Central memory CD8-positive, alpha-beta T cell (primary cell): ENCODE data around the gene NPTX2.

ENCODE experiments used
- ATAC-seq: fragments of 150-1000 bp; cut with Tn5 transposase; replicated peaks from 2 replicates; pipeline ENCODE4 v1.10.0; 2022; ENCODE audit warnings: mild to moderate bottlenecking, moderate FRiP score, moderate number of reproducible peaks; ENCODE audit not compliant: poor library complexity, severe bottlenecking; ENCODE audit errors: extremely low read depth
- DNase-seq, 2 donors: peaks; one replicate each; pipeline ENCODE4 v3.0.0; 2021; ENCODE audit warnings: low spot score in 2 of 2
- H3K27ac Mint-ChIP-seq: one replicate; pipeline ENCODE4 v1.8.0; 2022; ENCODE audit warnings: low read depth, mild to moderate bottlenecking, moderate library complexity, mixed read lengths
- H3K27me3 Mint-ChIP-seq: one replicate; pipeline ENCODE4 v1.8.0; 2022; ENCODE audit warnings: mixed read lengths
- H3K36me3 Mint-ChIP-seq: one replicate; pipeline ENCODE4 v1.8.0; 2022; ENCODE audit warnings: mild to moderate bottlenecking, moderate library complexity, mixed read lengths; ENCODE audit not compliant: insufficient read depth
- H3K4me1 Mint-ChIP-seq: one replicate; pipeline ENCODE4 v1.8.0; 2022; ENCODE audit warnings: mixed read lengths
- H3K4me3 Mint-ChIP-seq: one replicate; pipeline ENCODE4 v1.8.0; 2022; ENCODE audit warnings: mild to moderate bottlenecking, moderate library complexity, mixed read lengths
- H3K9me3 Mint-ChIP-seq: one replicate; pipeline ENCODE4 v1.8.0; 2022; ENCODE audit warnings: mixed read lengths

NPTX2 gene

DNA sequence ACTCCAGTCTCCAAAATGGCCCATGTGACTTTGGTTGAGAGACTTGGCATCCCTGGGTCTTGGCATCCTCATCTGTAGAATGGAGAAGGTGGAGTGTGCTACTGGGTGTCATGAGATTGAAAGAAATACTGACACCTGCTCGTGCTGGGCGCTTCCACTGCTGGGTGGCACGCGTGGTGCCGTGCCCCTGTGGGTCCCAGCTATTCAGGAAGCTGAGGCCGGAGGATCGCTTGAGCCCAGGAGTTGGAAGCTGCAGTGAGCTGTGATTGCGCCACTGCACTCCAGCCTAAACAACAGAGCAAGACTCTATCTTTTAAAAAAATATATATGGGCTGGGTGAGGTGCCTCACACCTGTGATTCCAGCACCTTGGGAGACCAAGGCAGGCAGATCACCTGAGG is 53.1 kb downstream of the NPTX2 start:
- ATAC-seq (no peak), DNase-seq (no peak)
- no peaks in the 10 kb centered on the region for H3K4me1 Mint-ChIP-seq
- H3K36me3 Mint-ChIP-seq = no peaks in the 10 kb centered on the region
- H3K27me3 Mint-ChIP-seq = peaks cover 4% of the 10 kb centered on the region
- H3K27ac Mint-ChIP-seq = no peak overlapping the region
- no peak overlapping the region for H3K4me3 Mint-ChIP-seq
- no peaks in the 10 kb centered on the region for H3K9me3 Mint-ChIP-seq

DNA sequence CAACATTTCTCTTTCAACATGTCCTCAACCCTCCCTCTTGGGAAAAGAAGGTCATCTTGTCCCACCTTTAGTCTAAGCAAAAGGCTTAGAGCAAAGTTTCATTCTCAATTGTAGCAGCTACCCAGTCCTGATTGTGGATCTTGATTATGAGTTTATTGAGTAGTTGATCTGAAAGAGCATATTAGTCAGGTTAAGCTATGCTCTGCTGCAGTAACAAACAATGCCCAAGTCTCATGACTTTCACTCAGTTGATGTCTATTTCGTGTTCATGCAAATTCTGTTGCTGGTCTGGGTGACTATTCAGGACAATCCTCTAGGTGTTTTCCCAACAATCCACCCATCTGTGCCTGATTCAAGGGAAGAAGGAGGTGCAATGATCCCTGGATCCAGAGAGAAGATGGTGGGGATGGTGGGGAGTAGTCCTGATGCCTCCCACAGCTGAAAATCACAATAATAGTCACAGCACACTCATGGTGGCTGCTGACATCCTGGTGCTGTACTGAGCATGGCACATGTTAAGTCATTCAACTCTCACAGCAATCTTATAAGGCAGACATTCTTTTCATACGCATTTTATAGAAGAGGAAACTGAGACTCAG is 54.7 kb downstream of the NPTX2 start:
- H3K4me1 Mint-ChIP-seq = no peaks in the 10 kb centered on the region
- DNase-seq (no peak), ATAC-seq (no peak)
- no peak overlapping the region for H3K4me3 Mint-ChIP-seq
- H3K27ac Mint-ChIP-seq = no peak overlapping the region
- no peaks in the 10 kb centered on the region for H3K36me3 Mint-ChIP-seq
- H3K9me3 Mint-ChIP-seq = no peaks in the 10 kb centered on the region
- H3K27me3 Mint-ChIP-seq = peaks cover 4% of the 10 kb centered on the region

DNA sequence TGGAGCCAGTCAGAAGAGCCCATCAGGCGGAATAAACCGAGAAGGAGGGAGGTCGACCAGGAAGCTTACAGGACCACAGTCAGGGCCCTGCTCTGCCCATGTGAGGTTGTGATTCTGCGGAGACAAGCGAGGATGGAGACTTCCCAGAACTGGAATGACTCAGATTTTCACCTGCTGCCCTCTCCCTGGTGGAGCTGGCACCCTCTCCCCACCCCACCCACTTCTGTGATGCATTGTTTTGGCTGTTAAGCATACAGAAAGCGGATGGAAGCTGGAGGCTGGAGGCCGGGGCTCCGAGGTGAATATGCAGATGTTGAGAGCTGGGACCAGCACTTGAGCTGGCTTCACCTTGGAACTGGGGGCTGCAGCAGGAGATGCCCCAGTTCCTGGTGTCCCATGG is 57.4 kb downstream of the NPTX2 start:
- DNase-seq = no peak
- ATAC-seq = no peak
- Mint-ChIP-seq H3K27ac (no peak overlapping the region), H3K36me3 (no peaks in the 10 kb centered on the region), H3K4me3 (no peak overlapping the region), H3K9me3 (no peaks in the 10 kb centered on the region), H3K4me1 (no peaks in the 10 kb centered on the region), H3K27me3 (peaks cover 9% of the 10 kb centered on the region)

DNA sequence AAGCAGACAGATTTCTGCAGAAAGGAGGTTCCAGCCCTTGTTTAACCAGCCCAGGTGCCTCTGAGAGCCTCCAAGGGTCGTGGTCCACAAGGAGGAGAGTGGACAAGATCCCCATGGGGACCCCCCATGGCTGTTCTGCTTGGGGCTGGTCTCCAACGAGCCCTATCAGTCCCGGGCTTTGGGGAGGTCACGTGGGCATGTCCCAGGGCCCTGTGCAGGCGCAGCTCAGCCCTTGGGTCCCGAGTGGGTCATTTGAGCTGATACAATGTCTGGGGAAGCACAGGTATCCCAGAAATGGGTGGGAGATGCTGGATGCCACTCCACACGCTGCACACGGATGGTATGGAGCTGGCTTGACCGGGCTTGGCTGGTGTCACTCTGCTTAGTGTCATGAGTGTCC is 57.8 kb downstream of the NPTX2 start:
- H3K27me3 Mint-ChIP-seq = peaks cover 10% of the 10 kb centered on the region
- no peaks in the 10 kb centered on the region for H3K9me3 Mint-ChIP-seq
- DNase-seq (no peak), ATAC-seq (no peak)
- H3K36me3 Mint-ChIP-seq = no peaks in the 10 kb centered on the region
- no peak overlapping the region for H3K4me3 Mint-ChIP-seq
- no peak overlapping the region for H3K27ac Mint-ChIP-seq
- no peaks in the 10 kb centered on the region for H3K4me1 Mint-ChIP-seq

DNA sequence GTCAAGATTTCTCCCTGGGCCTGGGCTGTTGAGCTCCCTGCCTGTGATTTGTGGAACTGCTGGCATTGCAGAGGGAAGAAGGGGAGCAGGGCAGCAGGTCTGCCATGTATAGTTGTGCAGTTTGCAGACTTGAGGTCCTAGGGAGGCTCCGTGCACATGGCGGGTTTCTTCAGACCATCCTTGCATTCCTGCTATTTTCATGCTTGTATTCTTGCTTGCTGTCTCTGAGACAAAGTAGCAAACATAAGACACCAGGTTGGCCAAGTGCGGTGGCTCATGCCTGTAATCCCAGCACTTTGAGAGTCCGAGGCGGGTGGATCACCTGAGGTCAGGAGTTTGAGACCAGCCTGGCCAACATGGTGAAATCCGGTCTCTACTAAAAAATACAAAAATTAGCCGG is 61.1 kb downstream of the NPTX2 start:
- no peaks in the 10 kb centered on the region for H3K9me3 Mint-ChIP-seq
- no peak overlapping the region for H3K27ac Mint-ChIP-seq
- ATAC-seq = no peak
- H3K36me3 Mint-ChIP-seq = no peaks in the 10 kb centered on the region
- no peak for DNase-seq
- no peak overlapping the region for H3K4me3 Mint-ChIP-seq
- peaks cover 18% of the 10 kb centered on the region for H3K27me3 Mint-ChIP-seq
- no peaks in the 10 kb centered on the region for H3K4me1 Mint-ChIP-seq
